Astrocyte of the cerebellum (primary cell): Measurements from ENCODE around the gene SMIM35.

ENCODE experiments used
- DNase-seq: peaks from one replicate; pipeline ENCODE4 v3.0.0-alpha.2; 2011; ENCODE audit warnings: low read depth
- H3K4me3 ChIP-seq: 2 replicates; pipeline ENCODE4 v1.5.1; 2011; ENCODE audit warnings: mild to moderate bottlenecking, low read depth, low read length, moderate library complexity
- CTCF ChIP-seq: IDR thresholded peaks from 2 replicates; pipeline ENCODE4 v1.5.1; 2012; ENCODE audit warnings: low read length, low read depth, moderate library complexity, mild to moderate bottlenecking; ENCODE audit errors: missing control alignments
- in situ Hi-C: cut with HindIII; loops from 2 replicates; pipeline ENCODE4 v1.10.0; 2017; ENCODE audit warnings: low sequenced_read_pairs

SMIM35 gene

GRCh38 chr11:118059246-118059940 is 27.4 kb downstream of the SMIM35 start:
- no peak overlapping the region for H3K4me3 ChIP-seq
- no peak for TF ChIP-seq CTCF
- no peak for DNase-seq
- in situ Hi-C loops, result no loop called here

- H3K4me3 ChIP-seq, result no peak overlapping the region
- in situ Hi-C loops, result no loop called here
- DNase-seq, result no peak
- TF ChIP-seq CTCF, result no peak
Measured at GRCh38 chr11:118058311-118059245, 28.2 kb downstream of the SMIM35 start.

- in situ Hi-C loops, result no loop called here
- DNase-seq, result no peak
- TF ChIP-seq CTCF, result no peak
- no peak overlapping the region for H3K4me3 ChIP-seq
Measured at GRCh38 chr11:118057251-118058145, 29.3 kb downstream of the SMIM35 start.

GRCh38 chr11:118056806-118057205 is 30.0 kb downstream of the SMIM35 start:
- no peak for TF ChIP-seq CTCF
- DNase-seq, result no peak
- H3K4me3 ChIP-seq, result no peak overlapping the region
- in situ Hi-C loops, result no loop called here

- TF ChIP-seq CTCF, result no peak
- DNase-seq, result no peak
- H3K4me3 ChIP-seq, result no peak overlapping the region
- in situ Hi-C loops, result no loop called here
Measured at GRCh38 chr11:118055966-118056365, 30.8 kb downstream of the SMIM35 start.
